Activated B cell treated with CpG ODN at 0.5 μM for 24 hours (primary cell): Measurements from ENCODE around the gene PXK. TPM values are rescaled to one million over a fixed set of nuclear protein-coding genes. Genes with fewer than 3 reads are reported as not detected.

Source experiments
- ATAC-seq: fragments of 200-7000 bp; cut with Tn5 transposase; one replicate; pipeline ENCODE4 v1.10.0; 2021; ENCODE audit warnings: low read depth, mild to moderate bottlenecking, moderate library complexity
- CTCF ChIA-PET: fragments of 350-600 bp; sonication (Branson Sonifier 250); formaldehyde crosslinking; loops from one replicate; lab custom pipeline; 2021; ENCODE audit warnings: antibody characterized with exemption; lab: Charles Lee
- POLR2A ChIA-PET: fragments of 350-600 bp; sonication (Branson Sonifier 250); formaldehyde crosslinking; loops from one replicate; lab custom pipeline; 2021; ENCODE audit warnings: antibody characterized with exemption; lab: Charles Lee
- DNase-seq: peaks from one replicate; pipeline ENCODE4 v3.0.0; 2022
- H3K27ac Mint-ChIP-seq: one replicate; pipeline ENCODE4 v1.8.0; 2020; ENCODE audit warnings: mixed read lengths
- H3K27me3 Mint-ChIP-seq: one replicate; pipeline ENCODE4 v1.8.0; 2021; ENCODE audit warnings: mixed read lengths
- H3K36me3 Mint-ChIP-seq: one replicate; pipeline ENCODE4 v1.8.0; 2021; ENCODE audit warnings: low read depth, mixed read lengths
- H3K4me1 Mint-ChIP-seq: one replicate; pipeline ENCODE4 v1.8.0; 2021; ENCODE audit warnings: mixed read lengths
- H3K4me3 Mint-ChIP-seq: one replicate; pipeline ENCODE4 v1.8.0; 2020; ENCODE audit warnings: mild to moderate bottlenecking, mixed read lengths
- H3K9me3 Mint-ChIP-seq: one replicate; pipeline ENCODE4 v1.8.0; 2020; ENCODE audit warnings: mixed read lengths
- CTCF ChIP-seq: fragments of 200-600 bp; IDR thresholded peaks from one replicate; pipeline ENCODE4 v1.8.0; 2022; ENCODE audit warnings: antibody characterized with exemption, mild to moderate bottlenecking
- intact Hi-C: fragments of 100-400 bp; cut with micrococcal nuclease; formaldehyde crosslinking; loops from one replicate; pipeline ENCODE4 v1.15.1; 2024
- total RNA-seq: library from RNA; stranded (reverse); gene quantifications from 2 replicates; pipeline ENCODE4 v1.2.3, GENCODE V29; 2022

The PXK gene
- total RNA-seq, 1 donor from 2014 or later = 81.3 TPM

- no peaks in the 10 kb centered on the region for H3K27me3 Mint-ChIP-seq
- ChIA-PET POLR2A (interaction anchor here (0.8 to 1.5 kb wide), 4 partner anchors 9 to 91 kb away, joined by 3 to 5 read pairs (median 3); no protein-coding TSS in a partner anchor), CTCF (interaction anchor here (2.0 kb wide), 1 partner anchor 119 kb away, joined by 4 read pairs; the partner anchor contains the start of genes HTD2 and RPP14)
- H3K9me3 Mint-ChIP-seq = no peaks in the 10 kb centered on the region
- no peak for ATAC-seq
- peaks cover 85% of the 10 kb centered on the region for H3K36me3 Mint-ChIP-seq
- no peak for TF ChIP-seq CTCF
- H3K27ac Mint-ChIP-seq = no peak overlapping the region
- H3K4me3 Mint-ChIP-seq = no peak overlapping the region
- DNase-seq = no peak
- intact Hi-C loops = no loop called here
- H3K4me1 Mint-ChIP-seq = peaks cover 23% of the 10 kb centered on the region
These were observed 91.9 kb downstream of the PXK start for GRCh38 chr3:58424613-58425012.

DNA sequence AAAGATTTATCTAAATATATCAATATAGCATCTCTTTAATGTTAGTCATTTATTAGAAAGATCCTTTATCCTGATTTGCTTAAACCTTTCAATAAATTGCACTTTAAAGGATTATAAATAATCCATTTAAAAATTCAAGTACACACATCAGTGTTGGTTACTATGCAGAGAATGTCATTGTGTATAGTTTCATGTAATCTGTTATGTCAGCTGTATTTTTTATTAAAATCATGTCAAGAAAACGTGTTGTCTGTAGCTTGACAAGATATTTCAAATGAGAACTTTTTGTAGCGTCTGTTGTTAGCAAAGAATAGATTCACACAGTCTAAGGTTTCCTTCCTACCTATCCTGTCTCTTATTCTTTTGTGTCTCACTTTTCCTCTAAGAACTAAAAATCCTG lies 93.1 kb downstream of the PXK start:
- CTCF ChIA-PET = interaction anchor here (0.8 to 1.3 kb wide), 3 partner anchors 10 to 119 kb away, joined by 3 to 5 read pairs (median 3); partner anchors contain the start of genes HTD2 and RPP14
- ATAC-seq (no peak), DNase-seq (no peak)
- Mint-ChIP-seq H3K27ac (no peak overlapping the region), H3K27me3 (no peaks in the 10 kb centered on the region), H3K4me3 (no peak overlapping the region), H3K4me1 (peaks cover 11% of the 10 kb centered on the region), H3K9me3 (no peaks in the 10 kb centered on the region), H3K36me3 (peaks cover 86% of the 10 kb centered on the region)
- no peak for TF ChIP-seq CTCF
- intact Hi-C loops = no loop called here
- POLR2A ChIA-PET = interaction anchor here (1.7 kb wide), 1 partner anchor 119 kb away, joined by 4 read pairs; the partner anchor contains the start of genes HTD2 and RPP14

DNA sequence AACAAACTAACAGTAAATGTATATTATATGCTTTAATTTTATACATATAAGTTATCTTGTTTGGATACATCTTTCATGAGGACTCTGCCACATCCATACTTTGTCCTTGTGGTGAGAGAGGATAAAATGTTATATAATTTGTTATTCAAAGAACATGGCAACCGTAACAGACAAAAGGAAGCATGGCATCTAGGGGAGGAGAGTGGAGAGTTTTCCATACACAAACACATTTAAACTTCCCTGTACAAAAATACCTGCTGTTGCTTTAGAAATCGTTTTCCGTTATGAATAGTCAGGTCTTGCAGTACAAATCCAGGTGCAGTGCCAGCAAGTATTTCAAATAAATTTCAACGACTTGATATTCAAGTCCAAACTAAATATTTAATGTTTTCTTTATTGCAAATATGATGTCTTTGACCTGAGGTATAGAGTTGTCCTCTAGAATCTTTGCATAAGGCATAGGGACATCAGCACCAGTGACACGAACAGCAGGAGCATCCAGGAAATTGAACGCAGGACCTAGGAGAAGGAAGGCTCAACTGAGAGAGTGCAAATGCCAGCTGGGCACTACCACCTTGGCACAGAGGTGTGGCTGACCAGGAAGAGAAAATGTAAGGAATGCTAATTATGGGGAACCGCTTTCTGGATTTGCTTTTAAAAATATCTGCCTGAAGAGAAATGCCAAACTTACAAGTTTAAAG lies 95.1 kb downstream of the PXK start:
- no peak for TF ChIP-seq CTCF
- Mint-ChIP-seq H3K9me3 (no peaks in the 10 kb centered on the region), H3K27ac (no peak overlapping the region), H3K4me1 (peaks cover 11% of the 10 kb centered on the region), H3K36me3 (peaks cover 76% of the 10 kb centered on the region), H3K27me3 (no peaks in the 10 kb centered on the region), H3K4me3 (no peak overlapping the region)
- DNase-seq (no peak), ATAC-seq (no peak)
- intact Hi-C loops = no loop called here
- CTCF ChIA-PET = no interaction called here
- POLR2A ChIA-PET = interaction anchor here (0.9 to 1.7 kb wide), 3 partner anchors 69 to 121 kb away, joined by 3 to 4 read pairs (median 3); partner anchors contain the start of genes HTD2 and RPP14

- H3K4me3 Mint-ChIP-seq = no peak overlapping the region
- CTCF ChIA-PET = interaction anchor here (1.0 to 2.0 kb wide), 2 partner anchors 15 to 123 kb away, joined by 6 to 8 read pairs; partner anchors contain the start of genes HTD2 and RPP14
- H3K27ac Mint-ChIP-seq = no peak overlapping the region
- intact Hi-C loops = loop anchor here (5.0 to 10.0 kb wide), 2 partner anchors 192 to 675 kb away; partner anchors contain the start of genes ABHD6 and SLMAP
- ATAC-seq (no peak), DNase-seq (no peak)
- peaks cover 67% of the 10 kb centered on the region for H3K36me3 Mint-ChIP-seq
- H3K4me1 Mint-ChIP-seq = peaks cover 25% of the 10 kb centered on the region
- no peak for TF ChIP-seq CTCF
- no peaks in the 10 kb centered on the region for H3K9me3 Mint-ChIP-seq
- POLR2A ChIA-PET = interaction anchor here (1.2 to 2.0 kb wide), 3 partner anchors 45 to 96 kb away, joined by 3 to 5 read pairs (median 3); partner anchors contain the start of gene PXK
- H3K27me3 Mint-ChIP-seq = no peaks in the 10 kb centered on the region
These were observed 97.0 kb downstream of the PXK start for GRCh38 chr3:58429657-58430056.

DNA sequence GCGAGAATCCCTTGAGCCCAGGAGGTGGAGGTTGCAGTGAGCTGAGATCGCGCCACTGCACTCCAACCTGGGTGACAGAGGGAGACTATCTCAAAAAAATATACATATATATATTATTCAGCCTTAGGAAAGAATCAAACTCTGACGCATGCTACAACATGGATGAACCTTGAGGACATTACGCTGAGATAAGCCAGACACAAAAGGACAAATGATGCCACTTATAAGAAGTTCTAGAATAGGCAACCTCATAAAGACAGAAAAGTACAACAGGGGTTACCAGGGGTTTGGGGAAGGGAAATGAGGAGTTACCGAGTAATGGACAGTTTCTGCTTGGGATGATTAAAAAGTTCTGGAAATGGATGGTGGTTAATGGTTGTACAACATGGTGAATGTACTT lies 100.2 kb downstream of the PXK start:
- TF ChIP-seq CTCF = no peak
- H3K4me1 Mint-ChIP-seq = peaks cover 27% of the 10 kb centered on the region
- ATAC-seq = no peak
- POLR2A ChIA-PET = interaction anchor here (0.5 to 2.0 kb wide), 15 partner anchors 8 to 218 kb away, joined by 3 to 12 read pairs (median 3); partner anchors contain the start of genes ABHD6 and KCTD6
- no peak for DNase-seq
- H3K27ac Mint-ChIP-seq = peak overlapping the region; percentile 95
- intact Hi-C loops = loop anchor here (1.0 to 10.0 kb wide), 6 partner anchors 14 to 678 kb away; partner anchors contain the start of genes ABHD6, PXK and SLMAP
- peak overlapping the region; percentile 95 for H3K4me3 Mint-ChIP-seq
- CTCF ChIA-PET = interaction anchor here (0.6 to 1.0 kb wide), 3 partner anchors 98 to 174 kb away, joined by 3 read pairs; no protein-coding TSS in a partner anchor
- no peaks in the 10 kb centered on the region for H3K27me3 Mint-ChIP-seq
- H3K36me3 Mint-ChIP-seq = peaks cover 43% of the 10 kb centered on the region
- H3K9me3 Mint-ChIP-seq = no peaks in the 10 kb centered on the region
